IMR-90 (cell line): ENCODE measurements around the gene WHRN. TPM values are rescaled to one million over a fixed set of nuclear protein-coding genes. Genes with fewer than 3 reads are reported as not detected.

Experiments
- ATAC-seq: fragments of 200-7000 bp; cut with Tn5 transposase; 2 replicates; pipeline ENCODE4 v1.9.1; 2020; ENCODE audit warnings: low read depth, mild to moderate bottlenecking, moderate library complexity
- BruUV-seq: library from RNA; stranded (reverse); fragments of 400-500 nt; replicated peaks from 2 replicates; lab custom pipeline; 2021; lab: Mats Ljungman, UMichigan
- CTCF ChIA-PET: fragments of 300-600 bp; formaldehyde crosslinking; extraction: SDS; loops from one replicate; lab custom pipeline; 2021; ENCODE audit warnings: antibody characterized with exemption; lab: Yijun Ruan, JAX
- POLR2A ChIA-PET: fragments of 300-600 bp; sonication (Branson Sonifier 250); formaldehyde crosslinking; loops from one replicate; lab custom pipeline; 2022; ENCODE audit warnings: antibody characterized with exemption; ENCODE audit not compliant: unreplicated experiment; lab: Charles Lee
- DNase-seq: peaks from one replicate; pipeline ENCODE4 v3.0.0; 2013
- H2AFZ ChIP-seq: replicated peaks from 2 replicates; pipeline ENCODE3; 2013; ENCODE audit warnings: low read length, mild to moderate bottlenecking; ENCODE audit not compliant: poor library complexity
- H2AK5ac ChIP-seq: 2 replicates; pipeline ENCODE4 v1.6.1; 2013; ENCODE audit warnings: low read depth, low read length, inconsistent platforms
- H2AK9ac ChIP-seq: replicated peaks from 2 replicates; pipeline ENCODE3; 2013; ENCODE audit warnings: mild to moderate bottlenecking, low read depth, low read length, moderate library complexity; ENCODE audit not compliant: poor library complexity
- H2BK120ac ChIP-seq: 2 replicates; pipeline ENCODE4 v1.6.1; 2013; ENCODE audit warnings: low read depth, low read length, inconsistent platforms
- H2BK15ac ChIP-seq: 3 replicates; pipeline ENCODE4 v1.6.1; 2013; ENCODE audit warnings: low read depth, low read length, inconsistent platforms
- H2BK20ac ChIP-seq: 2 replicates; pipeline ENCODE4 v1.6.1; 2013; ENCODE audit warnings: low read depth, mild to moderate bottlenecking, inconsistent platforms, low read length, moderate library complexity
- H2BK5ac ChIP-seq: 2 replicates; pipeline ENCODE4 v1.6.1; 2013; ENCODE audit warnings: mild to moderate bottlenecking, low read depth, low read length, inconsistent platforms; ENCODE audit not compliant: poor library complexity, severe bottlenecking
- H3K14ac ChIP-seq: replicated peaks from 2 replicates; pipeline ENCODE4 v1.6.1; 2013; ENCODE audit warnings: low read depth, low read length, inconsistent platforms
- H3K18ac ChIP-seq: 2 replicates; pipeline ENCODE4 v1.6.1; 2013; ENCODE audit warnings: low read depth, low read length, control low read depth
- H3K23ac ChIP-seq: 2 replicates; pipeline ENCODE4 v1.6.1; 2013; ENCODE audit warnings: low read depth, low read length, inconsistent platforms
- H3K27ac ChIP-seq: 2 replicates; pipeline ENCODE4 v1.5.1; 2013; ENCODE audit warnings: mild to moderate bottlenecking, control low read depth, low read length; ENCODE audit not compliant: insufficient read depth
- H3K27me3 ChIP-seq: 2 replicates; pipeline ENCODE4 v1.6.1; 2013; ENCODE audit warnings: low read length; ENCODE audit not compliant: control insufficient read depth, insufficient read depth
- H3K36me3 ChIP-seq: 2 replicates; pipeline ENCODE4 v1.6.1; 2013; ENCODE audit warnings: low read length, mixed read lengths; ENCODE audit not compliant: control insufficient read depth, insufficient read depth
- H3K4ac ChIP-seq: 2 replicates; pipeline ENCODE4 v1.6.1; 2013; ENCODE audit warnings: low read depth, low read length, inconsistent platforms
- H3K4me1 ChIP-seq: 2 replicates; pipeline ENCODE4 v1.6.1; 2013; ENCODE audit warnings: low read length, mixed read lengths; ENCODE audit not compliant: control insufficient read depth, insufficient read depth
- H3K4me2 ChIP-seq: 2 replicates; pipeline ENCODE4 v1.6.1; 2013; ENCODE audit warnings: low read depth, mild to moderate bottlenecking, control low read depth, low read length, moderate library complexity
- H3K4me3 ChIP-seq: 2 replicates; pipeline ENCODE4 v1.5.1; 2013; ENCODE audit warnings: low read depth, mild to moderate bottlenecking, control low read depth, low read length, moderate library complexity; ENCODE audit not compliant: insufficient read depth
- H3K56ac ChIP-seq: 2 replicates; pipeline ENCODE4 v1.6.1; 2013; ENCODE audit warnings: low read length, inconsistent platforms; ENCODE audit not compliant: insufficient read depth; ENCODE audit errors: extremely low read depth
- H3K79me1 ChIP-seq, 2 experiments: 2 replicates each; pipeline ENCODE4 v1.6.1; 2013; ENCODE audit warnings: low read length in 2 of 2, inconsistent platforms in 1 of 2, low read depth in 1 of 2
- H3K9ac ChIP-seq: 2 replicates; pipeline ENCODE4 v1.6.1; 2013; ENCODE audit warnings: low read depth, low read length, control low read depth
- H3K9me1 ChIP-seq: 2 replicates; pipeline ENCODE4 v1.6.1; 2013; ENCODE audit warnings: low read length, inconsistent platforms; ENCODE audit not compliant: insufficient read depth
- H3K9me3 ChIP-seq: 2 replicates; pipeline ENCODE4 v1.6.1; 2013; ENCODE audit warnings: low read length; ENCODE audit not compliant: control insufficient read depth, insufficient read depth
- H4K20me1 ChIP-seq: 2 replicates; pipeline ENCODE4 v1.6.1; 2013; ENCODE audit warnings: low read length, inconsistent platforms; ENCODE audit not compliant: insufficient read depth
- H4K5ac ChIP-seq: 2 replicates; pipeline ENCODE4 v1.6.1; 2013; ENCODE audit warnings: mild to moderate bottlenecking, low read depth, low read length, control low read depth
- H4K8ac ChIP-seq, 2 experiments: 2 replicates each; pipeline ENCODE4 v1.6.1; 2013; ENCODE audit warnings: low read depth in 2 of 2, low read length in 2 of 2, control low read depth in 1 of 2, inconsistent platforms in 1 of 2
- H4K91ac ChIP-seq: 2 replicates; pipeline ENCODE4 v1.6.1; 2013; ENCODE audit warnings: low read depth, low read length, inconsistent platforms; ENCODE audit not compliant: insufficient read depth
- CHD1 ChIP-seq: IDR thresholded peaks from 2 replicates; pipeline ENCODE4 v1.6.1; 2012; ENCODE audit warnings: low read depth, low read length, improper control_type of control experiment
- CTCF ChIP-seq: conservative IDR thresholded peaks from 2 replicates; pipeline ENCODE4 v1.5.1; 2012; ENCODE audit warnings: mild to moderate bottlenecking, low read depth, low read length, improper control_type of control experiment
- FOS ChIP-seq: fragments of 150-350 bp; IDR thresholded peaks from 2 replicates; pipeline ENCODE4 v1.6.1; 2016; ENCODE audit warnings: low read depth, low read length
- MAZ ChIP-seq: IDR thresholded peaks from 2 replicates; pipeline ENCODE4 v1.6.1; 2012; ENCODE audit warnings: low read depth, mild to moderate bottlenecking, low read length, improper control_type of control experiment, moderate library complexity, borderline replicate concordance
- NFE2L2 ChIP-seq: fragments of 150-350 bp; IDR thresholded peaks from 2 replicates; pipeline ENCODE4 v1.6.1; 2016; ENCODE audit warnings: low read depth, mild to moderate bottlenecking, low read length
- POLR2A ChIP-seq: IDR thresholded peaks from 2 replicates; pipeline ENCODE4 v1.6.1; 2012; ENCODE audit warnings: mild to moderate bottlenecking, low read depth, low read length
- RAD21 ChIP-seq: IDR thresholded peaks from 2 replicates; pipeline ENCODE4 v1.6.1; 2012; ENCODE audit warnings: low read length, improper control_type of control experiment
- SMC3 ChIP-seq: fragments of 150-350 bp; IDR thresholded peaks from 2 replicates; pipeline ENCODE4 v1.6.1; 2016; ENCODE audit warnings: low read depth, mild to moderate bottlenecking, antibody characterized with exemption, low read length, moderate library complexity
- USF2 ChIP-seq: fragments of 150-350 bp; IDR thresholded peaks from 2 replicates; pipeline ENCODE4 v1.6.1; 2017; ENCODE audit warnings: mild to moderate bottlenecking, antibody characterized with exemption, low read length, low read depth
- WGBS, 2 experiments: methylation state at CpG; one replicate each; pipeline versions ENCODE4 v1.1.5 to v1.1.7; 2013; ENCODE audit warnings: missing lambda C conversion rate in 2 of 2; ENCODE audit not compliant: insufficient read length in 1 of 2; ENCODE audit errors: extremely low coverage in 2 of 2; 5-methylcytosine and 5-hydroxymethylcytosine counted together
- dilution Hi-C: fragments of 300-500 bp; cut with HindIII; formaldehyde crosslinking; loops from one replicate; pipeline ENCODE4 v1.14.3; 2018; ENCODE audit warnings: low sequenced_read_pairs; ENCODE audit not compliant: unreplicated experiment
- in situ Hi-C: fragments of 300-500 bp; cut with MboI; formaldehyde crosslinking; loops from 3 replicates; pipeline ENCODE4 v1.14.3; 2019; ENCODE audit warnings: low sequenced_read_pairs, inconsistent platforms, mixed read lengths
- intact Hi-C: fragments of 100-400 bp; cut with micrococcal nuclease; formaldehyde crosslinking; loops from 2 replicates; pipeline ENCODE4 v1.10.0; 2022
- polyA plus RNA-seq, 3 experiments: library from polyadenylated mRNA; depleted of rRNA; stranded (reverse); fragments of >200 nt; gene quantifications; 2 replicates each; pipeline ENCODE4 v1.2.3, GENCODE V29; 2012; ENCODE audit warnings: low replicate concordance in 1 of 3
- total RNA-seq: library from RNA; depleted of rRNA; stranded (reverse); fragments of >200 nt; gene quantifications from 2 replicates; pipeline ENCODE4 v1.2.3, GENCODE V29; 2012
- TF ChIP-seq, protein P1 (sequence below): fragments of 150-350 bp; IDR thresholded peaks from 2 replicates; pipeline ENCODE4 v1.6.1; 2016; ENCODE audit warnings: low read depth, mild to moderate bottlenecking, low read length, moderate library complexity, borderline replicate concordance

WHRN gene
- total and polyA plus RNA-seq, 2 of the 4 experiments (the other 2 are of a cell fraction), result 0.18 to 2.6 TPM

DNA sequence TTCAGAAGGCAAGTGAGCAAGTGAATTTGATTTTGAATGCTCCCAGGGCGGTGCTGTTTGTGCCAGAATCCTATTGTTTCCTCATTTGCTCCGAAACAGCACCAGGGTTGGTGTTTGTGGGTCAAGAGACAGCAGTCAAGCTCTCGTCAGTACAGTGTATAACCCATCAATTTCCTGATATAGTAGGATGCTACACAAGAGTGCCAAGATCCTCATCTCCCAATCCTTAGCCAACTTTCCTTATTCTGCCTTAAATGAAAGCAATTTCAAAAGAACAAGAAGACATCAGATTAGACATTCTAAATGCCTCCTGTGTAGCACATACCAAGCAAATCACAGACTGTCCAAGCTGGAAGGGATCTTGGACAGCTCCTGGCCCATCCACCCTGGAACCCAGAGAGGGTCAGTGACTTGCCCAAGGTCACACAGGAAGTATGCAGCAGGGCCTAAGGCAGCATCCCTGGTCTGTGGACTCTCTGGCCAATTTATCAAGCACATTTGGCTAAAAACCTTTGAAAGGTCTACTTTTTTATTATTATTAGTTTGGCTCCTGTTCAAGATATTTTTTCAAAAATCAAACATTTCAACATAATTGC is 4.5 kb downstream of the WHRN start:
- H2AK5ac ChIP-seq, result no peak overlapping the region
- H4K91ac ChIP-seq, result no peak overlapping the region
- H3K9me3 ChIP-seq, result no peaks in the 10 kb centered on the region
- no peak overlapping the region for H3K18ac ChIP-seq
- CTCF ChIA-PET, result interaction anchor here (0.6 to 1.9 kb wide), 3 partner anchors 8 to 153 kb away, joined by 3 to 5 read pairs (median 4); no protein-coding TSS in a partner anchor
- DNase-seq (no peak), ATAC-seq (no peak)
- H3K27me3 ChIP-seq, result peaks cover 11% of the 10 kb centered on the region
- H3K36me3 ChIP-seq, result no peaks in the 10 kb centered on the region
- H3K14ac ChIP-seq, result no peak overlapping the region
- H2AFZ ChIP-seq, result no peak overlapping the region
- POLR2A ChIA-PET, result no interaction called here
- H2AK9ac ChIP-seq, result no peak overlapping the region
- no peak overlapping the region for H3K56ac ChIP-seq
- dilution Hi-C loops, result no loop called here
- no peak overlapping the region for H2BK120ac ChIP-seq
- H3K9ac ChIP-seq, result no peak overlapping the region
- WGBS, 2 experiments, result no CpG with 5 or more reads among the region's 3 CpGs
- TF ChIP-seq RAD21 (no peak), POLR2A (no peak), FOS (no peak), SMC3 (no peak), MAZ (no peak), NFE2L2 (no peak), CTCF (no peak), USF2 (no peak), CHD1 (no peak)
- TF ChIP-seq, protein P1, sequence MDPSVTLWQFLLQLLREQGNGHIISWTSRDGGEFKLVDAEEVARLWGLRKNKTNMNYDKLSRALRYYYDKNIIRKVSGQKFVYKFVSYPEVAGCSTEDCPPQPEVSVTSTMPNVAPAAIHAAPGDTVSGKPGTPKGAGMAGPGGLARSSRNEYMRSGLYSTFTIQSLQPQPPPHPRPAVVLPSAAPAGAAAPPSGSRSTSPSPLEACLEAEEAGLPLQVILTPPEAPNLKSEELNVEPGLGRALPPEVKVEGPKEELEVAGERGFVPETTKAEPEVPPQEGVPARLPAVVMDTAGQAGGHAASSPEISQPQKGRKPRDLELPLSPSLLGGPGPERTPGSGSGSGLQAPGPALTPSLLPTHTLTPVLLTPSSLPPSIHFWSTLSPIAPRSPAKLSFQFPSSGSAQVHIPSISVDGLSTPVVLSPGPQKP, result no peak
- H3K4me1 ChIP-seq, result peaks cover 11% of the 10 kb centered on the region
- H3K79me1 ChIP-seq, result no peaks in the 10 kb centered on the region; a peak in 1 of 4 replicates
- intact Hi-C loops, result loop anchor here (10.0 kb wide), 1 partner anchor 166 kb away; no protein-coding TSS in a partner anchor
- in situ Hi-C loops, result no loop called here
- H3K4me2 ChIP-seq, result no peak overlapping the region
- H3K4me3 ChIP-seq, result no peak overlapping the region
- H2BK20ac ChIP-seq, result no peak overlapping the region
- no peak overlapping the region for H2BK5ac ChIP-seq
- H4K20me1 ChIP-seq, result peaks cover 3% of the 10 kb centered on the region; the same call in 1 of the 2 replicates
- no peak overlapping the region for H3K4ac ChIP-seq
- no peak overlapping the region for H2BK15ac ChIP-seq
- no peak overlapping the region for H3K23ac ChIP-seq
- no peak overlapping the region for H3K27ac ChIP-seq
- H4K5ac ChIP-seq, result no peak overlapping the region
- BruUV-seq, result no TSS peak
- H3K9me1 ChIP-seq, result peaks cover 5% of the 10 kb centered on the region; the same call in 1 of the 2 replicates
- H4K8ac ChIP-seq, result no peak overlapping the region
